ENCODE results near the gene PLCH1. TPM values are rescaled to one million over a fixed set of nuclear protein-coding genes. Genes with fewer than 3 reads are reported as not detected.

Gene PLCH1
- total RNA-seq, 1 experiment from 2014 or later, result 3.8 TPM

DNA sequence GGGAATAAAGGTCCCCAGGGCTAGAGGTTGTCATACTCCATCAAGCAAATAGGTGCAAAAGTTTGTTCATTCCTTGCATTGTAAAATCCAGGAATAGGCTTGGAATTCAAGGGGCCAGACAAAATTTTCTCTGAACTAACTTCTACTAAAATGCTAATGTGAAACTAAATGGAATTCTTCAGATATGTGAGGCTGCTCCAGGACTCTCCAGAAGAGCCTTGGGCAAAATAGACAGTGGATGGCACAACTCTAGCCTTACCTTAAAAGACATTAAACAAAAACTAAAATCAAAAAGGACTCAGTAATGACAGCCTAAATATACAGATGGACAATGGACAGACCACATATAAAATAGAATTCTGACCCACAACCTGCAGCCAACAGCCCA, 320.6 kb downstream of the PLCH1 start (continued):
- TF ChIP-seq, protein P1, sequence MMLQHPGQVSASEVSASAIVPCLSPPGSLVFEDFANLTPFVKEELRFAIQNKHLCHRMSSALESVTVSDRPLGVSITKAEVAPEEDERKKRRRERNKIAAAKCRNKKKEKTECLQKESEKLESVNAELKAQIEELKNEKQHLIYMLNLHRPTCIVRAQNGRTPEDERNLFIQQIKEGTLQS (IDR thresholded peaks at IDR 0.05), result no peak
- TF ChIP-seq EGR1 (IDR thresholded peaks at IDR 0.05; ENCODE audit: low read depth) (no peak), JUND (IDR thresholded peaks at IDR 0.05) (no peak), CEBPB (IDR thresholded peaks at IDR 0.05; ENCODE audit: low read depth) (no peak)

DNA sequence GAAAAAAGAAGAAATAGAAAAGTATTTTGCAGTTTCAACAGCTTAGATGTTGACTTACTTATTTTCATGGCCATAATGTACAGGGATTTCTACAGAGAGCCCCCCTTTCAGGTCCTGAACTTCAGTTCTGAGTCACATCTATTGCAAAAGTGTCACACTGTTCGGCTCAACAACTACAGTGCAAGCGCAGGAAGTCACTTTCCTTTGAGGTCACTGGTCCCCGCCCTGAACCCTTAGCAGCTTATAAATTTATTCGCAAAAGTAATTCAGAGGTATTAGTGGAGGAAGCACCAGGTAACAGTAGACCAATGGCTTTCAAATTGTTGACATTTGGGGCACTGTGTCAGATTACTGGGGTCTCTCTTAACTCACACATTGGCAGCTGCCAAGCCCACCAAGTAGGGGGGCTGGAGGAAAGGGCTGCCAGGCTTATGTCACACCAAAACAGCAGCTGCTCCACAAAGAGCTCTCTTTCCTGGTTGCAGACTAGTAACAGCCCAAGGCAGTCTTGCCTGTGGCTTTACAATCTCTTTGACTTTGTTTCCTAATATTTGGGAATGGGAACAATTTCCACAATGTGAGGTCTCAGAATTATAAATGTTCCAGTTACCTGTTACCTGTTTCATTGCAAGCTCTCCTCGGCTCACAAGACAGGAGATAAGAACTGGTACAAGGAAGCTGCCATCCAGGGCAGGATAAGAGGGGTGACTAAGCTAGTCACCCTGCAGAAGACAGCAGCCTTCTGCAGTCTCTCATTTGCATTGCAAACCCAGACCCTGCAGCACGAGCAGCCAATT, 321.1 kb downstream of the PLCH1 start:
- H3K9ac ChIP-seq (ENCODE audit: low read length), result no peak overlapping the region
- RAD21 ChIA-PET (ENCODE audit: low non-redundant PET in 1 of 2, low total read pairs in 2 of 2, uncharacterized antibody in 2 of 2, unreplicated experiment in 2 of 2), result no interaction called here
- POLR2A ChIA-PET, result no interaction called here
- H3K27ac ChIP-seq (ENCODE audit: low read depth, low read length), result no peak overlapping the region
- ATAC-seq (no peak), DNase-seq (ENCODE audit: low read depth, low spot score) (no peak)
- intact Hi-C loops (cut with micrococcal nuclease), result loop anchor here (5.0 kb wide), 1 partner anchor 921 kb away; no protein-coding TSS in a partner anchor
- no peak overlapping the region for H3K4me2 ChIP-seq (ENCODE audit: low read length)
- no peak for TF ChIP-seq POLR2AphosphoS5 (IDR thresholded peaks at IDR 0.05; ENCODE audit: low read depth, low read length)
- TF ChIP-seq, protein P2, sequence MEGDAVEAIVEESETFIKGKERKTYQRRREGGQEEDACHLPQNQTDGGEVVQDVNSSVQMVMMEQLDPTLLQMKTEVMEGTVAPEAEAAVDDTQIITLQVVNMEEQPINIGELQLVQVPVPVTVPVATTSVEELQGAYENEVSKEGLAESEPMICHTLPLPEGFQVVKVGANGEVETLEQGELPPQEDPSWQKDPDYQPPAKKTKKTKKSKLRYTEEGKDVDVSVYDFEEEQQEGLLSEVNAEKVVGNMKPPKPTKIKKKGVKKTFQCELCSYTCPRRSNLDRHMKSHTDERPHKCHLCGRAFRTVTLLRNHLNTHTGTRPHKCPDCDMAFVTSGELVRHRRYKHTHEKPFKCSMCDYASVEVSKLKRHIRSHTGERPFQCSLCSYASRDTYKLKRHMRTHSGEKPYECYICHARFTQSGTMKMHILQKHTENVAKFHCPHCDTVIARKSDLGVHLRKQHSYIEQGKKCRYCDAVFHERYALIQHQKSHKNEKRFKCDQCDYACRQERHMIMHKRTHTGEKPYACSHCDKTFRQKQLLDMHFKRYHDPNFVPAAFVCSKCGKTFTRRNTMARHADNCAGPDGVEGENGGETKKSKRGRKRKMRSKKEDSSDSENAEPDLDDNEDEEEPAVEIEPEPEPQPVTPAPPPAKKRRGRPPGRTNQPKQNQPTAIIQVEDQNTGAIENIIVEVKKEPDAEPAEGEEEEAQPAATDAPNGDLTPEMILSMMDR (IDR thresholded peaks at IDR 0.05 in 2 of 3, conservative IDR thresholded peaks at IDR 0.05 in 1 of 3; ENCODE audit: borderline replicate concordance in 1 of 3, insufficient read depth in 1 of 3, low read depth in 2 of 3, low read length in 2 of 3), result no peak
- TF ChIP-seq ZFX (IDR thresholded peaks at IDR 0.05), result no peak
- TF ChIP-seq RAD21 (IDR thresholded peaks at IDR 0.05; ENCODE audit: low read depth), result no peak
- TF ChIP-seq EZH2phosphoT487 (IDR thresholded peaks at IDR 0.05; ENCODE audit: borderline replicate concordance), result no peak
- TF ChIP-seq ELF1 (IDR thresholded peaks at IDR 0.05; ENCODE audit: borderline replicate concordance, low read depth), result no peak
- TF ChIP-seq TCF7L2 (IDR thresholded peaks at IDR 0.05; ENCODE audit: borderline replicate concordance, extremely low read depth, insufficient read depth, insufficient read length), result no peak
- TF ChIP-seq, protein P3, sequence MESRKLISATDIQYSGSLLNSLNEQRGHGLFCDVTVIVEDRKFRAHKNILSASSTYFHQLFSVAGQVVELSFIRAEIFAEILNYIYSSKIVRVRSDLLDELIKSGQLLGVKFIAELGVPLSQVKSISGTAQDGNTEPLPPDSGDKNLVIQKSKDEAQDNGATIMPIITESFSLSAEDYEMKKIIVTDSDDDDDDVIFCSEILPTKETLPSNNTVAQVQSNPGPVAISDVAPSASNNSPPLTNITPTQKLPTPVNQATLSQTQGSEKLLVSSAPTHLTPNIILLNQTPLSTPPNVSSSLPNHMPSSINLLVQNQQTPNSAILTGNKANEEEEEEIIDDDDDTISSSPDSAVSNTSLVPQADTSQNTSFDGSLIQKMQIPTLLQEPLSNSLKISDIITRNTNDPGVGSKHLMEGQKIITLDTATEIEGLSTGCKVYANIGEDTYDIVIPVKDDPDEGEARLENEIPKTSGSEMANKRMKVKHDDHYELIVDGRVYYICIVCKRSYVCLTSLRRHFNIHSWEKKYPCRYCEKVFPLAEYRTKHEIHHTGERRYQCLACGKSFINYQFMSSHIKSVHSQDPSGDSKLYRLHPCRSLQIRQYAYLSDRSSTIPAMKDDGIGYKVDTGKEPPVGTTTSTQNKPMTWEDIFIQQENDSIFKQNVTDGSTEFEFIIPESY (IDR thresholded peaks at IDR 0.05; ENCODE audit: extremely low read depth, insufficient replicate concordance, low read length), result no peak
- TF ChIP-seq SIN3A (IDR thresholded peaks at IDR 0.05; ENCODE audit: low read depth), result no peak
- no peak for TF ChIP-seq JUND (IDR thresholded peaks at IDR 0.05)
- no peak for TF ChIP-seq EGR1 (IDR thresholded peaks at IDR 0.05; ENCODE audit: low read depth)
- TF ChIP-seq EZH2 (IDR thresholded peaks at IDR 0.05), result no peak
- TF ChIP-seq CBX3 (IDR thresholded peaks at IDR 0.05; ENCODE audit: low read depth), result no peak
- TF ChIP-seq, protein P1 (IDR thresholded peaks at IDR 0.05), result no peak
- TF ChIP-seq ZNF274 (IDR thresholded peaks at IDR 0.05; ENCODE audit: low read depth, low read length), result no peak
- no peak for TF ChIP-seq YY1 (IDR thresholded peaks at IDR 0.05; ENCODE audit: extremely low read depth, insufficient replicate concordance, low read depth, low read length)
- TF ChIP-seq SRF (IDR thresholded peaks at IDR 0.05; ENCODE audit: low read depth), result no peak
- H4K20me1 ChIP-seq (ENCODE audit: insufficient read depth), result no peaks in the 10 kb centered on the region
- no peaks in the 10 kb centered on the region for H3K9me2 ChIP-seq (ENCODE audit: insufficient read depth)
- no peak overlapping the region for H2AFZ ChIP-seq (ENCODE audit: low read depth, low read length, poor library complexity, severe bottlenecking)
- H3K9me3 ChIP-seq (ENCODE audit: control insufficient read depth in 1 of 2, insufficient read depth in 1 of 2, low read depth in 1 of 2, low read length in 2 of 2), result no peaks in the 10 kb centered on the region
- H3K4me1 ChIP-seq (ENCODE audit: control insufficient read depth in 1 of 2, insufficient read depth in 2 of 2, low read length in 2 of 2), result no peaks in the 10 kb centered on the region
- H3K27me3 ChIP-seq (ENCODE audit: insufficient read depth, low read length), result no peaks in the 10 kb centered on the region
- H3K36me3 ChIP-seq (ENCODE audit: control insufficient read depth in 1 of 2, insufficient read depth in 2 of 2, low read length in 2 of 2), result no peaks in the 10 kb centered on the region
- H3K4me3 ChIP-seq (replicated peaks in 1 of 2; ENCODE audit: low read depth in 1 of 2, low read length in 2 of 2), result no peak overlapping the region
- H3K79me2 ChIP-seq (ENCODE audit: insufficient read depth, low read length), result no peaks in the 10 kb centered on the region
- no TSS peak for BruUV-seq (replicated peaks)
- CTCF ChIA-PET, result no interaction called here
